ENCODE data around the gene GTF2A1. TPM values are rescaled to one million over a fixed set of nuclear protein-coding genes. Genes with fewer than 3 reads are reported as not detected.

The GTF2A1 gene
- total and polyA plus RNA-seq, 8 donors, result 2.0 to 73.5 (median 8.4) TPM

- Histone ChIP-seq H3K27me3 (no peaks in the 10 kb centered on the region), H3K4me1 (peaks cover 7 to 45% (median 25%) of the 10 kb centered on the region in 4 donors), H3K27ac (peak overlapping the region in 3 of 5 donors; percentile 40 to 64 (median 54)), H3K9me3 (no peaks in the 10 kb centered on the region), H3K4me3 (peak overlapping the region in 1 of 4 donors; percentile 15), H3K36me3 (peaks cover 0 to 33% (median 19%) of the 10 kb centered on the region in 4 donors)
- intact Hi-C loops (cut with DNase I; ENCODE audit: low total_unique reads), result no loop called here
- no peak for TF ChIP-seq EP300 (IDR thresholded peaks at IDR 0.05)
- TF ChIP-seq, protein P1, sequence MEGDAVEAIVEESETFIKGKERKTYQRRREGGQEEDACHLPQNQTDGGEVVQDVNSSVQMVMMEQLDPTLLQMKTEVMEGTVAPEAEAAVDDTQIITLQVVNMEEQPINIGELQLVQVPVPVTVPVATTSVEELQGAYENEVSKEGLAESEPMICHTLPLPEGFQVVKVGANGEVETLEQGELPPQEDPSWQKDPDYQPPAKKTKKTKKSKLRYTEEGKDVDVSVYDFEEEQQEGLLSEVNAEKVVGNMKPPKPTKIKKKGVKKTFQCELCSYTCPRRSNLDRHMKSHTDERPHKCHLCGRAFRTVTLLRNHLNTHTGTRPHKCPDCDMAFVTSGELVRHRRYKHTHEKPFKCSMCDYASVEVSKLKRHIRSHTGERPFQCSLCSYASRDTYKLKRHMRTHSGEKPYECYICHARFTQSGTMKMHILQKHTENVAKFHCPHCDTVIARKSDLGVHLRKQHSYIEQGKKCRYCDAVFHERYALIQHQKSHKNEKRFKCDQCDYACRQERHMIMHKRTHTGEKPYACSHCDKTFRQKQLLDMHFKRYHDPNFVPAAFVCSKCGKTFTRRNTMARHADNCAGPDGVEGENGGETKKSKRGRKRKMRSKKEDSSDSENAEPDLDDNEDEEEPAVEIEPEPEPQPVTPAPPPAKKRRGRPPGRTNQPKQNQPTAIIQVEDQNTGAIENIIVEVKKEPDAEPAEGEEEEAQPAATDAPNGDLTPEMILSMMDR (IDR thresholded peaks at IDR 0.05), result no peak
- no peak for TF ChIP-seq POLR2A (IDR thresholded peaks at IDR 0.05)
- TF ChIP-seq POLR2AphosphoS5 (IDR thresholded peaks at IDR 0.05), result no peak
- DNase-seq, result no peak
Measured at GRCh38 chr14:81178063-81178462, 42.7 kb downstream of the GTF2A1 start.

DNA sequence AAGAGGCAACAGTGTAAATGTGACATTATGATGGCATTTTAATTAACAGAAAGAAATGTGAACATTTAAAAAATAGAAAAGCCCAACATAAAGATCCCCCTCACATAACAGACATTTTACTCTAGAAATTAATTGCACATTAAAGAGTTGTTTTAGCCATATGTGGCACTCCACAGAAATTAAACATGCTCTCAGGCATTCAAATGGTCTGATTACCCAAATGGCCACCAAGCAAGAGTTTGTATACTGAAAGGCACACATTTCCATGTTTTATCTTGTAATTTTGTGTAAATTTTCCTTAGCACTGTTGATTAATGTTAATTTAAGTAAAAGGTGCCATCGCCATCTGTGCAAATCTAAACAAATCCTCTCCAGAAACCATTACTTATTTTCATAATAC lies 43.5 kb downstream of the GTF2A1 start:
- Histone ChIP-seq H3K36me3 (peaks cover 0 to 29% (median 18%) of the 10 kb centered on the region in 4 donors), H3K27me3 (no peaks in the 10 kb centered on the region), H3K4me3 (peak overlapping the region; percentile 10 to 30 (median 18)), H3K9me3 (no peaks in the 10 kb centered on the region), H3K27ac (peak overlapping the region in 4 of 5 donors; percentile 1 to 64 (median 47)), H3K4me1 (peaks cover 7 to 36% (median 23%) of the 10 kb centered on the region in 4 donors)
- DNase-seq, result no peak
- TF ChIP-seq, protein P1 (IDR thresholded peaks at IDR 0.05), result no peak
- no peak for TF ChIP-seq EP300 (IDR thresholded peaks at IDR 0.05)
- TF ChIP-seq POLR2A (IDR thresholded peaks at IDR 0.05), result no peak
- TF ChIP-seq POLR2AphosphoS5 (IDR thresholded peaks at IDR 0.05), result no peak
- 51 to 73% (median 61%) methylated on average over 1 of the region's 1 CpG for WGBS, 5 donors
- intact Hi-C loops (cut with DNase I; ENCODE audit: low total_unique reads), result no loop called here

GRCh38 chr14:81176241-81176640 lies 44.5 kb downstream of the GTF2A1 start:
- peak; percentile 29 to 43 for DNase-seq
- Histone ChIP-seq H3K4me3 (no peak overlapping the region), H3K27me3 (no peaks in the 10 kb centered on the region), H3K36me3 (peaks cover 0 to 22% (median 16%) of the 10 kb centered on the region in 4 donors), H3K4me1 (peaks cover 7 to 28% (median 19%) of the 10 kb centered on the region in 4 donors), H3K9me3 (no peaks in the 10 kb centered on the region), H3K27ac (peak overlapping the region in 2 of 5 donors; percentile 40 to 54)
- intact Hi-C loops (cut with DNase I; ENCODE audit: low total_unique reads), result no loop called here
- WGBS, 5 donors, result 81 to 94% (median 91%) methylated on average over 3 of the region's 3 CpGs
- TF ChIP-seq, protein P1 (IDR thresholded peaks at IDR 0.05), result no peak
- TF ChIP-seq POLR2A (IDR thresholded peaks at IDR 0.05) (no peak), POLR2AphosphoS5 (IDR thresholded peaks at IDR 0.05) (no peak), EP300 (IDR thresholded peaks at IDR 0.05) (no peak)

- H3K4me3 ChIP-seq, result no peak overlapping the region
- H3K36me3 ChIP-seq, result no peaks in the 10 kb centered on the region
- intact Hi-C loops (cut with DNase I; ENCODE audit: low total_unique reads), result no loop called here
- TF ChIP-seq POLR2A (IDR thresholded peaks at IDR 0.05) (no peak), POLR2AphosphoS5 (IDR thresholded peaks at IDR 0.05) (no peak), EP300 (IDR thresholded peaks at IDR 0.05) (no peak)
- TF ChIP-seq, protein P1 (IDR thresholded peaks at IDR 0.05), result no peak
- no peak overlapping the region for H3K27ac ChIP-seq
- H3K9me3 ChIP-seq, result no peaks in the 10 kb centered on the region
- peaks cover 11 to 35% (median 29%) of the 10 kb centered on the region in 4 donors for H3K4me1 ChIP-seq
- H3K27me3 ChIP-seq, result no peaks in the 10 kb centered on the region
- no peak for DNase-seq
- WGBS, 5 donors, result 77 to 86% (median 84%) methylated on average over 3 of the region's 3 CpGs
Measured at GRCh38 chr14:81172881-81173280, 47.9 kb downstream of the GTF2A1 start.
